GM23338 (cell line): ENCODE results near the gene SCAANT1. TPM values are rescaled to one million over a fixed set of nuclear protein-coding genes. Genes with fewer than 3 reads are reported as not detected.

Experiments used
- ATAC-seq: fragments of 200-7000 bp; cut with Tn5 transposase; 3 replicates; pipeline ENCODE4 v1.9.1; 2020
- DNase-seq: peaks from one replicate; pipeline ENCODE4 v3.0.0-alpha.2; 2015; ENCODE audit warnings: low spot score
- H2AFZ ChIP-seq: fragments of 200-600 bp; sonication (generic); 2 replicates; pipeline ENCODE4 v1.8.0; 2016; ENCODE audit warnings: antibody characterized with exemption, mild to moderate bottlenecking, moderate library complexity
- H3F3A ChIP-seq: fragments of 200-600 bp; sonication (generic); replicated peaks from 2 replicates; pipeline ENCODE4 v1.8.0; 2017; ENCODE audit warnings: antibody characterized with exemption, mixed run types, low read depth
- H3K27ac ChIP-seq: fragments of 200-600 bp; sonication (generic); 2 replicates; pipeline ENCODE4 v1.6.1; 2016; ENCODE audit warnings: low read depth
- H3K27me3 ChIP-seq: fragments of 200-600 bp; sonication (generic); 2 replicates; pipeline ENCODE4 v1.8.0; 2016; ENCODE audit warnings: mild to moderate bottlenecking, mixed run types, moderate library complexity; ENCODE audit not compliant: insufficient read depth
- H3K36me3 ChIP-seq: fragments of 200-600 bp; sonication (generic); 2 replicates; pipeline ENCODE4 v1.8.0; 2016; ENCODE audit warnings: mild to moderate bottlenecking; ENCODE audit not compliant: insufficient read depth
- H3K4me1 ChIP-seq: fragments of 200-600 bp; sonication (generic); 2 replicates; pipeline ENCODE4 v1.8.0; 2016; ENCODE audit warnings: mild to moderate bottlenecking, moderate library complexity; ENCODE audit not compliant: insufficient read depth
- H3K4me2 ChIP-seq: fragments of 200-600 bp; sonication (generic); 2 replicates; pipeline ENCODE4 v1.7.1; 2017; ENCODE audit warnings: mixed run types
- H3K4me3 ChIP-seq: fragments of 200-600 bp; sonication (generic); 2 replicates; pipeline ENCODE4 v1.6.1; 2016; ENCODE audit warnings: mixed run types
- H3K79me2 ChIP-seq: fragments of 200-600 bp; sonication (generic); replicated peaks from 2 replicates; pipeline ENCODE4 v1.8.0; 2017; ENCODE audit warnings: mild to moderate bottlenecking; ENCODE audit not compliant: insufficient read depth
- H3K9me2 ChIP-seq: fragments of 200-600 bp; sonication (generic); 2 replicates; pipeline ENCODE4 v1.8.0; 2017; ENCODE audit not compliant: insufficient read depth
- H4K20me1 ChIP-seq: fragments of 200-600 bp; sonication (generic); replicated peaks from 2 replicates; pipeline ENCODE4 v1.8.0; 2017; ENCODE audit warnings: mild to moderate bottlenecking; ENCODE audit not compliant: insufficient read depth
- H3K27ac Mint-ChIP-seq: 2 replicates; pipeline ENCODE4 v1.8.0; 2020; ENCODE audit warnings: inconsistent platforms, mild to moderate bottlenecking, moderate library complexity, mixed read lengths
- H3K27me3 Mint-ChIP-seq: 3 replicates; pipeline ENCODE4 v1.8.0; 2022; ENCODE audit warnings: low read depth, mild to moderate bottlenecking, moderate library complexity, mixed read lengths, inconsistent platforms; ENCODE audit not compliant: insufficient read depth, poor library complexity
- H3K36me3 Mint-ChIP-seq: 3 replicates; pipeline ENCODE4 v1.8.0; 2021; ENCODE audit warnings: low read depth, mild to moderate bottlenecking, inconsistent platforms, moderate library complexity, mixed read lengths
- H3K4me1 Mint-ChIP-seq: 3 replicates; pipeline ENCODE4 v1.8.0; 2020; ENCODE audit warnings: mild to moderate bottlenecking, inconsistent platforms, mixed read lengths
- H3K4me3 Mint-ChIP-seq: 3 replicates; pipeline ENCODE4 v1.8.0; 2021; ENCODE audit warnings: moderate library complexity, mild to moderate bottlenecking, inconsistent platforms, mixed read lengths
- H3K9me3 Mint-ChIP-seq: 3 replicates; pipeline ENCODE4 v1.8.0; 2020; ENCODE audit warnings: moderate library complexity, mild to moderate bottlenecking, inconsistent platforms, mixed read lengths
- CREB1 ChIP-seq: fragments of 250-450 bp; sonication (Bioruptor Pico); IDR thresholded peaks from 2 replicates; pipeline ENCODE4 v1.5.0; 2020; ENCODE audit warnings: low read depth, mild to moderate bottlenecking, moderate library complexity
- EZH2 ChIP-seq: fragments of 200-600 bp; sonication (generic); IDR thresholded peaks from one replicate; pipeline ENCODE4 v1.8.0; 2017; ENCODE audit warnings: antibody characterized with exemption, mild to moderate bottlenecking, low read depth; ENCODE audit not compliant: unreplicated experiment
- EZH2phosphoT487 ChIP-seq: fragments of 200-600 bp; sonication (generic); IDR thresholded peaks from one replicate; pipeline ENCODE4 v1.8.1; 2018; ENCODE audit warnings: antibody characterized with exemption; ENCODE audit not compliant: unreplicated experiment
- JUNB ChIP-seq: IDR thresholded peaks from one replicate; pipeline ENCODE4 v1.6.1; 2016; ENCODE audit warnings: antibody characterized with exemption; ENCODE audit not compliant: unreplicated experiment
- NANOG ChIP-seq: IDR thresholded peaks from 2 replicates; pipeline ENCODE4 v1.6.1; 2016; ENCODE audit warnings: antibody characterized with exemption, borderline replicate concordance
- POLR2AphosphoS5 ChIP-seq: IDR thresholded peaks from 2 replicates; pipeline ENCODE4 v1.6.1; 2016; ENCODE audit warnings: antibody characterized with exemption, low read depth
- REST ChIP-seq: IDR thresholded peaks from one replicate; pipeline ENCODE4 v1.6.1; 2018; ENCODE audit warnings: antibody characterized with exemption; ENCODE audit not compliant: unreplicated experiment
- STAT1 ChIP-seq: IDR thresholded peaks from one replicate; pipeline ENCODE4 v1.6.1; 2016; ENCODE audit warnings: antibody characterized with exemption; ENCODE audit not compliant: unreplicated experiment
- ZNF114 ChIP-seq: fragments of 250-450 bp; sonication (Bioruptor Pico); IDR thresholded peaks from 2 replicates; pipeline ENCODE4 v1.5.0; 2020; ENCODE audit warnings: mild to moderate bottlenecking, moderate library complexity
- ZNF331 ChIP-seq: fragments of 250-450 bp; sonication (Bioruptor Pico); IDR thresholded peaks from 2 replicates; pipeline ENCODE4 v1.5.0; 2020; ENCODE audit warnings: low read depth, mild to moderate bottlenecking, moderate library complexity
- polyA plus RNA-seq: library from polyadenylated mRNA; unstranded; fragments of >200 nt; fragmentation: Nextera tagmentation; extraction: Ambion mirVana; gene quantifications from 2 replicates; pipeline ENCODE4 v1.2.1, GENCODE V29; 2016
- total RNA-seq: library from RNA; depleted of rRNA; stranded (reverse); fragments of >200 nt; shearing (Covaris generic); gene quantifications from 2 replicates; pipeline ENCODE4 v1.2.3, GENCODE V29; 2014

The SCAANT1 gene
- total and polyA plus RNA-seq, 2 experiments from 2014 or later, result 1.2 TPM; not detected in 1

- Mint-ChIP-seq H3K4me3 (peak overlapping the region; percentile 20; the same call in 1 of the 3 replicates), H3K27ac (peak overlapping the region; percentile 78), H3K4me1 (peaks cover 60% of the 10 kb centered on the region), H3K9me3 (no peaks in the 10 kb centered on the region), H3K36me3 (peaks cover 4% of the 10 kb centered on the region), H3K27me3 (peaks cover 9% of the 10 kb centered on the region)
- Histone ChIP-seq H3K27me3 (no peaks in the 10 kb centered on the region), H3F3A (no peaks in the 10 kb centered on the region; the same call in 1 of the 2 replicates), H3K9me2 (no peaks in the 10 kb centered on the region), H2AFZ (no peak overlapping the region), H3K36me3 (no peaks in the 10 kb centered on the region), H3K27ac (no peak overlapping the region), H3K4me2 (peak overlapping the region; percentile 45), H3K79me2 (no peaks in the 10 kb centered on the region), H3K4me1 (peaks cover 44% of the 10 kb centered on the region), H3K4me3 (no peak overlapping the region), H4K20me1 (no peaks in the 10 kb centered on the region)
- no peak for DNase-seq
- TF ChIP-seq POLR2AphosphoS5 (no peak), JUNB (no peak), ZNF331 (no peak), EZH2 (no peak), STAT1 (no peak), NANOG (no peak), ZNF114 (CRISPR knock-in tag) (no peak), REST (no peak), EZH2phosphoT487 (no peak), CREB1 (CRISPR knock-in tag) (no peak)
- ATAC-seq, result no peak
Observed at GRCh38 chr3:63951492-63952247, 39.5 kb upstream of the SCAANT1 start.

GRCh38 chr3:63950698-63951097 lies 38.5 kb upstream of the SCAANT1 start:
- H3K4me2 ChIP-seq, result peak overlapping the region; percentile 45; the same call in 1 of the 2 replicates
- peaks cover 35% of the 10 kb centered on the region for H3K4me1 ChIP-seq
- no peaks in the 10 kb centered on the region for H3K79me2 ChIP-seq

More at GRCh38 chr3:63950698-63951097, 38.5 kb upstream of the SCAANT1 start:
- Histone ChIP-seq H3K9me2 (no peaks in the 10 kb centered on the region), H3K27me3 (no peaks in the 10 kb centered on the region), H2AFZ (no peak overlapping the region), H3K4me3 (no peak overlapping the region), H3K36me3 (no peaks in the 10 kb centered on the region), H4K20me1 (no peaks in the 10 kb centered on the region), H3K27ac (no peak overlapping the region), H3F3A (no peaks in the 10 kb centered on the region)
- H3K9me3 Mint-ChIP-seq, result no peaks in the 10 kb centered on the region
- H3K36me3 Mint-ChIP-seq, result peaks cover 4% of the 10 kb centered on the region
- peaks cover 53% of the 10 kb centered on the region for H3K4me1 Mint-ChIP-seq
- TF ChIP-seq NANOG (no peak), STAT1 (no peak), REST (no peak)
- no peak for ATAC-seq
- H3K27me3 Mint-ChIP-seq, result peaks cover 11% of the 10 kb centered on the region
- no peak overlapping the region for H3K27ac Mint-ChIP-seq
- no peak for DNase-seq
- H3K4me3 Mint-ChIP-seq, result no peak overlapping the region
